Measurements from ENCODE around the gene TNRC6B.

GRCh38 chr22:40236131-40236665 is 58.5 kb downstream of the TNRC6B start:
- TF ChIP-seq EZH2 (IDR thresholded peaks at IDR 0.05; ENCODE audit: borderline replicate concordance, low read depth, low read length, poor library complexity, severe bottlenecking) (no peak), CTCF (conservative IDR thresholded peaks at IDR 0.05; ENCODE audit: low read depth, low read length) (no peak)
